ENCODE measurements around the gene SGMS2.

GRCh38 chr4:107900508-107900907 is 75.8 kb downstream of the SGMS2 start:
- TF ChIP-seq POLR2AphosphoS5 (IDR thresholded peaks at IDR 0.05; ENCODE audit: low read depth, low read length): no peak
- TF ChIP-seq TAF1 (IDR thresholded peaks at IDR 0.05; ENCODE audit: borderline replicate concordance, low read depth, low read length): no peak

Data from GM12892 (cell line).